ENCODE results near the gene TMEM238.
"Not testable (repeated sequence)": the region's sequence is repeated elsewhere in the genome, so short reads cannot be mapped to it uniquely, and the experiment has no call there.

The TMEM238 gene

DNA sequence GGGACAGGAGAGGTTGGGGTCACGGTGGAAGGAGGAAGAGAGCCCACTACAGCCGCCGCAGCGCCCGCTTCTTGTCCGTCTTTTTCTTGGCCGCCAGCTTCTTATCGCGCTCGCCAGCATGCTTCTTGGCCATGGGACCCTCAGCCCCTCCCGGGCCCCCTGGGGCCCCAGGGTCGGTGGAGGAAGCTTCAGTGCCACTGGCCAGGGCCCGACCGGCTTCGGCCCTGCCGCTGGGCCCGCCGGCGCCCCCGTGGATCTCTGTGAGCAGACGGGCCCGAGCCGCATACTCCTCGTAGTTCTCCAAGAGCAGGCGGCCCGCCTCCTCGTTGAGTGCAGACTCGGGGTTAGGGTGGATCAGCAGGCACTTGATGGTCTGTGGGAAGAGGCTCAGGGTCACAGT lies 17.3 kb upstream of the TMEM238 start:
- DNase-seq (ENCODE audit: low spot score) = not testable (repeated sequence)

GRCh38 chr19:55400281-55401087 lies 16.4 kb upstream of the TMEM238 start:
- DNase-seq (ENCODE audit: low spot score) = peak; percentile 25

DNA sequence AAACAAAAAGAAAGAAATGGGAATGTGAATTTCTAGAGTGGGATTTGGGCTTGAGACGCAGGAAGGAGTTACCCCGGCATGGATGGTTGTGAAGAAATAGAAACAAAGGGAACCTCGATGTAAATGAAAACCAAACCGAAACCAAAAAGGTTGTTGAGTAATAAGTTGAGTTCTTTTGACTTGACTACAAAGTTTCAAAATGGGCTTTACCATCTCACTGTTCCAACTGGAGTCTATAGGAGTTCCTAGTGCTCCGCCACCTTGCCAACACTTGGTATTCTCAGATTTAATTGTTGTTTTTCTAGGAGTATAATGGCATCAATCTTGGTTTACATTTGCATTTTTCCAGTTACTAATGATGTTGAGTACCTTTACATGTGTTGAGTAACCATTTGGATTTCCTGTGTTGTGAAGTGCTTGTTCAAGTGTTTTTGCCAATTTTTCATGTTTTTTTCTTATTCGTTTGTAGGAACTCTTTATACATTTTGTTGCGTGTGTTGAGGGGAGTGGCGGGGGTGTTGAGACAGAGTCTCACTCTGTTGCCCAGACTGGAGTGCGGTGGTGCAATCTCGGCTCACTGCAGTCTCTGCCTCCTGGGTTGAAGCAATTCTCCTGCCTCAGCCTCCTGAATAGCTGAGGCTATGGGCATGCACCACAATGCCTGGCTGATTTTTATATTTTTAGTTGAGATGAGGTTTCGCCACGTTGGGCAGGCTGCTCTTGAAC lies 14.3 kb upstream of the TMEM238 start:
- DNase-seq (ENCODE audit: low spot score) = peak; percentile 43

- DNase-seq (ENCODE audit: low spot score) = peak; percentile 27
These were observed 9.0 kb upstream of the TMEM238 start for GRCh38 chr19:55392820-55393761.

GRCh38 chr19:55391702-55392615 lies 7.9 kb upstream of the TMEM238 start:
- peak; percentile 46 for DNase-seq (ENCODE audit: low spot score)

GRCh38 chr19:55391191-55391670 lies 7.1 kb upstream of the TMEM238 start:
- DNase-seq (ENCODE audit: low spot score) = peak; percentile 51

GRCh38 chr19:55390461-55390880 lies 6.4 kb upstream of the TMEM238 start:
- peak; percentile 32 for DNase-seq (ENCODE audit: low spot score)

GRCh38 chr19:55389386-55390317 lies 5.6 kb upstream of the TMEM238 start:
- peak; percentile 44 for DNase-seq (ENCODE audit: low spot score)

DNA sequence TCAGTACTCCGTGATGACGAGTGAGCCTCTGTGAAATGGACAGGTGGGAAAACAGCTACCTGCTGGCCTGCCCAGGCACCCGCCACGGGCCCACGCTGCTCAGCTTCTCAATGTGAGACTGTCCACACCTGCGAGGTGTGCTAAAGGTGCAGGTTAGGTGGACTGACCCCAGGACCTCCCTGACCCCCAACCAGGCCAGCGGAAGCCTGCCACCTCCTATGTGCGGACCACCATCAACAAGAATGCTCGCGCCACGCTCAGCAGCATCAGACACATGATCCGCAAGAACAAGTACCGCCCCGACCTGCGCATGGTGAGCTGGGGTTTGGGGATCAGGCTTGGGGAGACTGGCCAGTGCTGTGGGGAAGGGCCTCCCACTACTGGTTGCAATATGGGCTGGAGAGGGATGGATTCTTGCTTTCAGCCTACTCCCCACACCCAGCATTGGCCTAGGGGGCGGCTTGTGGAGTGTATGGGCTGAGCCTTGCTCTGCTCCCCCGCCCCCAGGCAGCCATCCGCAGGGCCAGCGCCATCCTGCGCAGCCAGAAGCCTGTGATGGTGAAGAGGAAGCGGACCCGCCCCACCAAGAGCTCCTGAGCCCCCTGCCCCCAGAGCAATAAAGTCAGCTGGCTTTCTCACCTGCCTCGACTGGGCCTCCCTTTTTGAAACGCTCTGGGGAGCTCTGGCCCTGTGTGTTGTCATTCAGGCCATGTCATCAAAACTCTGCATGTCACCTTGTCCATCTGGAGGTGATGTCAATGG lies 3.8 kb upstream of the TMEM238 start:
- DNase-seq (ENCODE audit: low spot score) = no peak

DNA sequence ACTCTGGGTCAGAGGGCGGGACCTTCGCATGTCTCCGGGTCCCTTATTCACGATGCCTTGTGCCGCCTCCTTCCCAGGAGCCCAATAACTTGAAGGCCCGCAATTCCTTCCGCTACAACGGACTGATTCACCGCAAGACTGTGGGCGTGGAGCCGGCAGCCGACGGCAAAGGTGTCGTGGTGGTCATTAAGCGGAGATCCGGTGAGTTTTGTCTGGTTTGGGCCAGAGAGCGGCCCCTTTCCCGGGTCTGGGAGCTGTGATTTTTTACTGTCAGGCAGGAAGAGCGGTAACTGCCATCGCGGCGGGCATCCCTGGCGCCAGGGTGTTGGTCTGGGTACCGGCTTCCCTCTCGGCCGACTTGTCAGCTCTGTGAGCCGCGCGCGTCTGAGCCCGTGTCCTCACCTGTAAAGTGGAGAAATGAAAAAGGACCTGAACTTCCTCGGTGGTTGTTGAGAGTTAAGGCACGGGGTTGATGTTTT lies 2.4 kb upstream of the TMEM238 start:
- no peak for DNase-seq (ENCODE audit: low spot score)

DNA sequence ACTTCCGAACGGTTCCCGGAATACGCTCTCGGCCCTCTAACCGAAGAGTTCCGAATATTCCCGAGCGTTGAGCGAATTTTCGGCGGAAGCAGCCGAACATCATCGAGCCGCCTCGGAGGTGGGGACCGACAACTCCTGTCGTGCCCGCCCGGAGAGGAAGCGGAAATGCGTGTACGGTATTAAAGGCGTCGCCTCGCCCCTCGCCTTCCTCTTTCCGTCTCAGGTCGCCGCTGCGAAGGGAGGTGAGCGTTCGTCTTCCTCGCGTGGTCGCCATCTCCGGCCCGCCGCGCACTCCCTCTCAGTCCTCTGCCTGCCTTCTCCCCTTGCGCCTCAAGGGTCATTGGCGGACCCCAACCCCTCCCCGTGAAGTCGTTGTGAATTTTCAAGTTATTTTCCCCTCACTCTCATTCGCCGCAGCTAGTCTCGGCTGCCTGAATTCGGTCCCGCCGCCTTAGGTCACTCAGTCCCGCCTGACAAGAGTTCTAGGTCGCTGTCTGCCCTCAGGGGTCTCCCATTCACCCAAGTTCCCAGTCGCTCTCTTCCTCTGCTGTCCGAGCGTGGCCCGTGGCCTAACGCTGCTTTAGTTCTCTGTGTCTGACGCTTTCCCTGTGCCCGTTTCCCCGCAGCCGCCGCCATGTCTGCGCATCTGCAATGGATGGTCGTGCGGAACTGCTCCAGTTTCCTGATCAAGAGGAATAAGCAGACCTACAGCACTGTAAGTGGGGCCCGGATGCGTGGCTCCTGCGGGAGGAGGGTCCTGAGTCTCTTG lies 1.8 kb upstream of the TMEM238 start, which contains the start of gene RPL28:
Gene RPL28, plus strand, starts transcription at position 209 of the 769 bp plus-strand sequence. Its CDS starts 426 bp downstream, at position 635.
- peak; percentile 99 for DNase-seq (ENCODE audit: low spot score)

DNA sequence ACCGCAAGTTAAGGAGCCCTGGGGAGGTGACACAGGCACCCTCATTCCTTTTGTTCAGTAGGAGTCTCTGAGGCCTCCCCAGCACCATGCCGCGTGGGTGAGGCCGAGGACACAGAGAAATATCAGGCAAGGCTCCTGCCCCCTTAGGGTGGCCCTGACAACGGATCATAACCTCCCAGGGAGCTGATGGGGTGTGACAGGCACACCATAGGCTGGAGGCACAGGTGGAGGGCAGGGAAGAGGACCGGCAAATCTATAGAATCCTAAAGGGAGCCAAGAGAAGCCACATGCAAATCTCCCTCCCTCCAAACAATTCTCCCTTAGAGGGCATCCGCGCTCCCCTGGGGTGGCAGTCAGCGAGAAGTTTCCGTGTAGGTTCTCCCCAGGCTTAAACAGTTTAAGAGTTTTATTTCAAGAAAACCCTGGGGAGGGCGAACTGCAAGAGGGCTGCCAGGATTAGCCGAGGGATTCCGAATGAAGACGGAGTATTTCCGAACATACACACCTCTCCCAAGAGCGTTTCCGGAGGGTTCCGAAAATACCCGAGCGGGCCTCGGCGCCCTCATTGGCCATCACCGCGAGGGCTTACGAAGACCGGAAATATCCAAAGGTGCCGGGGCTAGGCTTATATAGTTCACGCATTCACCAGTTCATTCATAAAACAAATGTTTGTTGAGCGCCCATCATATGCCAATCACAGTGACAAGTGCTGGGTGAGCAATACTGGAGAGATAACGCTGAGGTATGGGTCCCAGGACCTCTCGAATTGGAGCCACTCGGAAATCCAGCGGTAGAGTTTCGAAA lies 1.0 kb upstream of the TMEM238 start:
- peak; percentile 98 for DNase-seq (ENCODE audit: low spot score)

GRCh38 chr19:55383279-55384130 lies 587 bp downstream of the TMEM238 start:
- DNase-seq (ENCODE audit: low spot score) = peak; percentile 77

GRCh38 chr19:55382522-55383054 lies 1.5 kb downstream of the TMEM238 start:
- no peak for DNase-seq (ENCODE audit: low spot score)

GRCh38 chr19:55382013-55382412 lies 2.1 kb downstream of the TMEM238 start:
- DNase-seq (ENCODE audit: low spot score) = no peak

- no peak for DNase-seq (ENCODE audit: low spot score)
These were observed 4.9 kb downstream of the TMEM238 start for GRCh38 chr19:55379174-55379573.

Data from NAMALWA (cell line).